GM19467 (cell line): ENCODE data around the gene SBSN.

Experiments
- ATAC-seq: cut with Tn5 transposase; IDR thresholded peaks from one replicate; pipeline ENCODE4 v1.9.1; 2021; ENCODE audit warnings: mild to moderate bottlenecking, moderate library complexity; ENCODE audit not compliant: unreplicated experiment

Gene SBSN

DNA sequence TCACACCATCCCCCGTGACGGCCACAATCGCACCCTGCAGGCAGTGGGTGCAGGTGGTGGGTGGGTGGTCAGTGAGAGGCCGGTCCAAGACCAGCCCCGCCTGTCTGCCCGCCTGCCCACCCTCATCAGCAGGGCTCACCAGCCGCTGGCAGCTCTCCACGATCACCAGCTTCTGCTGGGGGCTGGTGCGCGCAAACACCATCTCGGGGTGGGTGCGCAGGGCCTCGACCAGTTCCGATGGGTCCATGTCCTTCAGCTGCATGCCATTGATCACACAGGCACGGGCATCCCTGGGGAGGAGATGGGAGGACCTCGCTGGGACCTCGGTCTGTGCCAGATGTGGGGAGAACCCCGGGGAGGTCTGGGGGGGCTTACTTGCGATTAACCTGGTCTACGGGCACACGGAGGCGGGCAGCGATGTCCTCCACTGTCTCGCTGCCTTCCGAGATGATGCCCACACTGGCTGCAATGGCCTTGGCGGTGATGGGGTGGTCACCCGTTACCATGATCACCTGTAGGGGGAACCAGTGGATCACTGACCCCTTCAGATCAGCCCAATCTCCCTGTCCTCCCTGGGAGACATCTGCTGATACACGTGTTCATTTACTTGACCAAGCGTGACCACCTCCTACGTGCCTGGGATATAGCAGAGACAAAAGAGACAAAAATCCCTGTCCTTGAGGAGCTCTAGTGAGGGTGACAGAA is 27.3 kb upstream of the SBSN start:
- ATAC-seq, result no peak

DNA sequence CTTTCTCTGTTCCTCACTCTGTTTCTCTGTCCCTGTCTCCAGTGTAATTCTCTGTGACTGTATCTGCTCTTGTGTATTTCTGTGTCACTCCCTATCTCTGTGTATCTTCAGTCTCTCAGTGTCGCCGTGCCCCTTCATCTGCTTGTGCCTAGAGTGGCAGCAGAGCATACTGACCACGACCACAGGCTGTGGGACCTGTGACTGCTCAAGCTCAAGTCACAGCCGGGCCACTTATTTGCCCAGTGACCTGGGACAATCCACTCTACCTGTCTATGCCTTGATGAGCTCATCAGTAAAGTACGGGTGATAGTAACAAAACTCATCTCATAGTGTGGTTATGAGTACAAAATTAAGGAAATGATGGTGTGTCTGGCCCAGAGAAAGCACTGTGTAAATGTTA is 26.0 kb upstream of the SBSN start:
- ATAC-seq, result no peak

DNA sequence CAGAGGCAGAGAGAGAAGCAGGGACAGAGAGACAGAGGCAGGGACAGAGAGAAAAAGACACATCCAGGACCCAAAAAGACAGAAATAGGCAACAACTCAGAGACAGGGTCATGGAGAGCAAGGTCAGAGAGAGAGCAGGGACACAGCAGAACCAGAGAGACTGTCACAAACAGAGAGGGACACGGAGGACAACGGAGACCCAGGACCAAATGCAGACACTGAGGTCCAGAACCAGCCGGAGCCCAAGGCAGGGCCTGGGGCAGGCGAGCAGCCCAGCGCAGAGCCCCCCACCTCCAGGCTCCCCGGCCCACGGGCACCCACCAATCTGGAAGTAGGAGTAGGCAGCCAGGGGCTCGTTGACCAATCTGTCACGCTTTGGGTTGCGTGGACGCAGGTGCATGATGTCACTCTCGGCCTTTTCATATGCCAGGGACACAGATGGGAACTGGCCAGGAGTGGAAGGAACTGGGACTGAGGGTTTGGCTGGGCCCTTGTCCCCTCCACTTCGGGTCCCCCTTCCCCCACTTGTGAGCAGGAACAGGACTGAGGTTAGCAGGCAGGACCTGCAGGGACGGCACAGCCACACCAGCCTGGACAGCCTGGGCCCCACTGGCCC is 25.4 kb upstream of the SBSN start:
- ATAC-seq, result no peak

DNA sequence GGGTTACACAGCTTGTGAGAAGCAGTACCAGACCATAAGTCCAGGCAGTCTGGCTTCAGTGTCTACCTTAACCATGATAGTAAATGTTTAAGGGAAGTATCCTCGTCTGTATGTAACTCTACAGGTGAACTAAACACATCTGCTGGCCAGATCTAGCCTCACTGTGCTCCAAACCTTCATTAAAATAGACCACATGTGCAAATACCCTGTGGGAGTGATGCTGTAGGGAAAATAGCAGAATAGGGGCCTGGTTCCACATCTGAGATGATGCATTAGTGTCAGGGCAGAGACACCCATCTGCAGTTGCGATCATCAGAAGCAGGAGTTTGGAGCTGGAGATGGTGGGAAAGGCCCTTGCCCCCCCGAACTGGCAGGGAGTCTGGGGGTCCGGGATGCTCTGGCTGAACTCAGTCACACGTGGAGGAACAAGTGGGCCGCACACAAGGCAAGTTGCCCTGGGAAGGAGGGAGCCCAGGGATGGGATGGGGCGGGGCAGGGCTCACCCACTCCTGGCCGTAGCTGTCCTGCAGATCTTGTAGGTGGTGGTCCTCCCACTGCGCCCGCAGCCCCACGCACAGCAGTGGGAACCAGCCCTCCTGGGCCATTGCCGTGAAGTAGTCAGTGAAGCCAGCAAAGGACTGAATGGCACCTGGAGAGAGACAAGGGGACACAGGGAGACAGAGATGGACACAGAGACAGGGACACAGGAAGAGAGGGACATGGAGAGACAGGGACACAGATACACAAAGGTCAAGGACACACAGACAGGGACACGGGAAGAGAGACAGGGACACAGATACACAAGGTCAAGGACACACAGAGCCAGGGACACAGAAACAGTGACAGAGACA is 24.6 kb upstream of the SBSN start:
- no peak for ATAC-seq

GRCh38 chr19:35551091-35551810 is 23.1 kb upstream of the SBSN start:
- no peak for ATAC-seq

DNA sequence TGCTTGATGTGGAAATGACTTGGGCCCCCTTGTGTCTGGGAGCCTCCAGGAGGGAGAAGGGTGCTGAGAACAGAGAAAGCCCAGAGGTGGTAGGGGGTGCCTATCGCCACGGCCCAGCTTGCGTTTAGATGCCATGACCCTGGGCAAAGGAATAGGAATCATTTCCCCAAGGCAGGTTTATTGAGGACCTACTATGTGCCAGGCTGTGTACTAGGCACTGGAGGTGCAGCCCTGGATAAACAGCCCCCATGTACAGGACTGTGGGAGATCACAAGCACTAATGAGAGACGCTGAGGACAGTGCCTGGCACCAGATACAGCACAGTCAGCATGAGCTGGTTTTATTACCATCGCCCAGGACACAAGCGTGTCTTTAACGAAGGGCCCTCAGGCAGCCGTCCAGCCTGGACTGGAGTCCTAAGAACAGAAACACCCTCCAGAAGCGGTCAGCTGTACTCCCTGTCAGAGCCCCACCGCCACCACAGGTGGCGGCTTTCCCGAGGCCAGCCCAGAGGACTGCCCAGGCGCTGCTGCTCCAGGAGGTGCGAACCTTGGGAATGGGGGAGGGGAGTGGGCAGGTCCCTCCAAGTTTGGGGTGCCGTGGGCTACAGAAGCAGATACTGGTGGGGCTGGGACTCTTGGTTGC is 21.9 kb upstream of the SBSN start:
- no peak for ATAC-seq

- ATAC-seq, result no peak
These were observed 21.2 kb upstream of the SBSN start for GRCh38 chr19:35549174-35549788.

GRCh38 chr19:35546532-35546931 is 18.4 kb upstream of the SBSN start:
- no peak for ATAC-seq

DNA sequence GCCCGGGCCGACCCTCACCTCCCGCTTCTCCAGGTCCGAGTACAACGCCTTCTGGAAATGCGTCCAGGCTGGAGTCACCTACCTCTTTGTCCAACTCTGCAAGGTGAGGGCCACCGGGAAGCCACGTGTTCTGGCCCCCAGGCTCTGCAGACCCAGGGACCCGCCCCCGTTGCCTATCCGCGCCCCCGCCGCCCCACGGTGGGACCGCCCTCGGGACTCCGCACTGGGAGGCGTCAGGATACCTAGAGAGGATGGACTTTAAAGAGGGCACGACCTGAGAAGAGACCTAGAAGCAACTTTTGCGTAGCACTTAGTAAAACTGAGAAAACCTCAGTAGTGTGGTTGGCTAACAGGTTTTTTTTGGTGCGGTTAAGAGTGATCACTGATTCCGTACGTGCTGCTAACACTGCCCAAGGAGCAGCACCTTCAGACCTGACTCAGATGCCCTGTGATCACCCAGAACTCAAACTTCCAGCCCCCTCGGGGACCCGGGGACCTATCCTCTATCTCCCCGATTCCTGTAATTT is 17.8 kb upstream of the SBSN start:
- peak; percentile 30 for ATAC-seq

- peak; percentile 66 for ATAC-seq
These were observed 17.1 kb upstream of the SBSN start, which contains the start of gene TMEM147 for GRCh38 chr19:35545001-35545854. Gene TMEM147, plus strand, starts transcription at chr19:35545626. Its CDS starts 114 bp downstream, at chr19:35545740.

DNA sequence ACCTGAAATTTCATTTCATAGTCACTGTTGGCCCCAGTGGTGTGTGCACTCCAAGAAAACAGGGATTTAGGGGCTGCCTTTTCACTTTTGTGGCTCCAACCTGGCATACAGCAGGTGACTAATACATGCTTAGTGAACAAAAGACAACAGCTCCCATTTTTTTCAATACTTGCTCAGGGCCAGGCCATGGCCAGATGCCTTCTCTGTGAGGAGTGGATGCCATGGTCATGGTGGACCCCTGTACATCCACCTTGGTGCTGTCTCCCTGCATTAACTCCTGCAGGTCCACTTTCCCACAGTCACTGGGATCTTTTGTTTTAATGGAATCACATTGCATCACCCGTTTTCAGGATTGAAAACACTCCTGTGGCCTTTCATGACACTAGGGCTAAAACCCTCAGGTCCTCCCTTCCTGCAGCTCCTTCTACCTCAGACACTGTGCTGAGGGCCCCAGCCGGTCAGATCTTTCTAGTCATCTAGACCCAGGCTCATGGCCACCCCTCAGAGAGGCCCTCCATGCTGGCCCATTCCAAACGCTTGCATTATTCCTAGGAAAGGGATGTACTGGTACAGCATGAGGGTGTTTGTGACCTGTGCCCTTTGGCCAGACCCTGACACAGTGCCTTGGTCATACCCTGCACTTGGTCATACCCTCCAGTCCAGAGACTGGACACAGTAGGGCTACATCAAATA is 16.1 kb upstream of the SBSN start:
- ATAC-seq, result no peak

- no peak for ATAC-seq
These were observed 15.4 kb upstream of the SBSN start for GRCh38 chr19:35543280-35544109.

GRCh38 chr19:35542209-35542608 is 14.1 kb upstream of the SBSN start:
- no peak for ATAC-seq

DNA sequence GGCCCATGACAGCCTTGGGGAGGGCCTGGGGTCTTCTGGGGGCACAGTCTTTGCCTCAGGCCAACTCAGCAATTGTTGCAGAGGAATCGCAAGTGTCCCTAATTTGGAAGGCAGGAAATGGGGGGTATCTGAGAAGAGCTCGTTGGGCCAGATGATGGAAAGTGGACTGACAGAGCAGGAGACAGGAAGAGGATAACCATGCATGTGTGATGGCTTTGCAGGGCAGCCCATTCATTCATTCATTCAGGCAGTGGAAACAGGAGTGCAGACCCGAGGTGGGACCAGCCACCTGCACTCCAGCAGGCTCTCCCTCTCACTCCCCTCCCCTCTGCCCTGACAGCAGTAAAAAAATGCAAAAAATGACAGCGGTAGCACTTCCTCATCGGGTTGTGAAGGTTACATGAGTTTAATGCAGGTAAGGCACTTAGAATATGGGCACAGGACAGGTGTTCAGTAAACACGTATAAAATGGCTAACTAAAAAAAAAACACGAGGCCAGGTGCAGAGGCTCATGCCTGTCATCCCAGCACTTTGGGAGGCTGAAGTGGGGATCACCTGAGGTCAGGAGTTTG is 12.3 kb upstream of the SBSN start:
- no peak for ATAC-seq

GRCh38 chr19:35539850-35540249 is 11.7 kb upstream of the SBSN start:
- no peak for ATAC-seq

- no peak for ATAC-seq
These were observed 11.2 kb upstream of the SBSN start for GRCh38 chr19:35539314-35539713.

GRCh38 chr19:35534803-35535480 is 6.8 kb upstream of the SBSN start:
- no peak for ATAC-seq
